Gastrocnemius medialis (tissue), 4 donors: ENCODE results near the gene CT47B1.

Source experiments
- CTCF ChIP-seq, 5 experiments: fragments of 450-650 bp in 3 of 5; fragments of 200-600 bp in 2 of 5; sonication (generic) in 2 of 5; IDR thresholded peaks in 4 of 5; conservative IDR thresholded peaks in 1 of 5; 1 replicate in 4 of 5; 2 replicates in 1 of 5; pipeline ENCODE4 v1.5.1; 2016 to 2019; ENCODE audit warnings: antibody characterized with exemption in 5 of 5, mild to moderate bottlenecking in 3 of 5, moderate library complexity in 3 of 5
- POLR2A ChIP-seq, 2 donors: fragments of 450-650 bp; IDR thresholded peaks; one replicate each; pipeline ENCODE4 v1.6.1; 2017; ENCODE audit warnings: antibody characterized with exemption in 2 of 2, mild to moderate bottlenecking in 2 of 2, moderate library complexity in 2 of 2

GRCh38 chrX:120839491-120839890 lies 36.2 kb downstream of the CT47B1 start:
- no peak for TF ChIP-seq CTCF (IDR thresholded peaks at IDR 0.05 in 4 of 5, conservative IDR thresholded peaks at IDR 0.05 in 1 of 5)
- TF ChIP-seq POLR2A (IDR thresholded peaks at IDR 0.05) = no peak
